ENCODE measurements around the gene SVBP. TPM values are rescaled to one million over a fixed set of nuclear protein-coding genes. Genes with fewer than 3 reads are reported as not detected.

Gene SVBP
- total and polyA plus RNA-seq, 2 donors (not counting 1 experiment from before 2014, with no cell fraction given), result 12.6 to 21.9 TPM

- Histone ChIP-seq H3K4me3 (ENCODE audit: control extremely low read depth in 1 of 5, extremely low read depth in 1 of 5, insufficient read depth in 1 of 5, low read depth in 2 of 5, low read length in 4 of 5) (no peak overlapping the region), H2AFZ (ENCODE audit: insufficient read depth, low read depth, low read length, poor library complexity, severe bottlenecking) (no peak overlapping the region), H3K27ac (ENCODE audit: low read length in 2 of 2) (no peak overlapping the region), H3K79me2 (ENCODE audit: control insufficient read depth, insufficient read depth, low read length) (peaks cover 6% of the 10 kb centered on the region), H3K4me2 (replicated peaks; ENCODE audit: low read depth, low read length, poor library complexity, severe bottlenecking) (no peak overlapping the region), H3K27me3 (replicated peaks in 1 of 4; ENCODE audit: control extremely low read depth in 1 of 4, control insufficient read depth in 3 of 4, insufficient read depth in 4 of 4, low read length in 3 of 4) (peaks cover 0 to 3% (median 0%) of the 10 kb centered on the region in 4 experiments), H3K36me3 (replicated peaks in 1 of 2; ENCODE audit: control extremely low read depth in 1 of 2, control insufficient read depth in 1 of 2, extremely low read depth in 1 of 2, insufficient read depth in 2 of 2, low read length in 1 of 2) (peaks cover 6 to 12% of the 10 kb centered on the region in 2 experiments), H4K20me1 (ENCODE audit: control insufficient read depth, insufficient read depth, low read length, poor library complexity, severe bottlenecking) (no peaks in the 10 kb centered on the region), H3K9ac (ENCODE audit: low read length) (no peak overlapping the region), H3K9me3 (ENCODE audit: control extremely low read depth in 1 of 3, control insufficient read depth in 2 of 3, insufficient read depth in 1 of 3, low read length in 2 of 3) (no peaks in the 10 kb centered on the region), H3K4me1 (ENCODE audit: control insufficient read depth in 2 of 2, insufficient read depth in 2 of 2, low read length in 2 of 2) (peaks cover 11 to 15% of the 10 kb centered on the region in 2 donors)
- DNase-seq (no peak), ATAC-seq (ENCODE audit: low read depth) (no peak)
- no peak overlapping the region for H3K4me3 Mint-ChIP-seq
- CTCF ChIA-PET, result interaction anchor here (1.1 kb wide), 1 partner anchor 130 kb away, joined by 3 read pairs; no protein-coding TSS in a partner anchor
- peaks cover 9% of the 10 kb centered on the region for H3K27me3 Mint-ChIP-seq
- no peak overlapping the region for H3K27ac Mint-ChIP-seq
- POLR2A ChIA-PET, result interaction anchor here (0.6 to 0.7 kb wide), 2 partner anchors 158 to 291 kb away, joined by 3 to 5 read pairs; no protein-coding TSS in a partner anchor
- no CpG with 5 or more reads among the region's 2 CpGs for WGBS (ENCODE audit: insufficient coverage)
- intact Hi-C loops (cut with micrococcal nuclease), result no loop called here
- H3K4me1 Mint-ChIP-seq, result peaks cover 13% of the 10 kb centered on the region
- H3K9me3 Mint-ChIP-seq (ENCODE audit: insufficient read depth), result no peaks in the 10 kb centered on the region
- TF ChIP-seq EZH2 (IDR thresholded peaks at IDR 0.05; ENCODE audit: borderline replicate concordance, insufficient read depth, low read depth, low read length, poor library complexity, severe bottlenecking), result no peak
- no peak for TF ChIP-seq CTCF (IDR thresholded peaks at IDR 0.05)
These were observed 34.1 kb downstream of the SVBP start for GRCh38 chr1:42783092-42783491.

GRCh38 chr1:42780176-42780575, 37.0 kb downstream of the SVBP start:
- Histone ChIP-seq H3K4me3 (ENCODE audit: control extremely low read depth in 1 of 5, extremely low read depth in 1 of 5, insufficient read depth in 1 of 5, low read depth in 2 of 5, low read length in 4 of 5) (no peak overlapping the region), H3K79me2 (ENCODE audit: control insufficient read depth, insufficient read depth, low read length) (peaks cover 3% of the 10 kb centered on the region), H3K27me3 (replicated peaks in 1 of 4; ENCODE audit: control extremely low read depth in 1 of 4, control insufficient read depth in 3 of 4, insufficient read depth in 4 of 4, low read length in 3 of 4) (no peaks in the 10 kb centered on the region), H3K9me3 (ENCODE audit: control extremely low read depth in 1 of 3, control insufficient read depth in 2 of 3, insufficient read depth in 1 of 3, low read length in 2 of 3) (no peaks in the 10 kb centered on the region), H3K36me3 (replicated peaks in 1 of 2; ENCODE audit: control extremely low read depth in 1 of 2, control insufficient read depth in 1 of 2, extremely low read depth in 1 of 2, insufficient read depth in 2 of 2, low read length in 1 of 2) (peaks cover 15 to 41% of the 10 kb centered on the region in 2 experiments), H3K4me1 (ENCODE audit: control insufficient read depth in 2 of 2, insufficient read depth in 2 of 2, low read length in 2 of 2) (peaks cover 6 to 7% of the 10 kb centered on the region in 2 donors), H2AFZ (ENCODE audit: insufficient read depth, low read depth, low read length, poor library complexity, severe bottlenecking) (no peak overlapping the region), H3K27ac (ENCODE audit: low read length in 2 of 2) (no peak overlapping the region), H3K4me2 (replicated peaks; ENCODE audit: low read depth, low read length, poor library complexity, severe bottlenecking) (no peak overlapping the region), H4K20me1 (ENCODE audit: control insufficient read depth, insufficient read depth, low read length, poor library complexity, severe bottlenecking) (no peaks in the 10 kb centered on the region), H3K9ac (ENCODE audit: low read length) (no peak overlapping the region)
- POLR2A ChIA-PET, result no interaction called here
- intact Hi-C loops (cut with micrococcal nuclease), result no loop called here
- TF ChIP-seq EZH2 (IDR thresholded peaks at IDR 0.05; ENCODE audit: borderline replicate concordance, insufficient read depth, low read depth, low read length, poor library complexity, severe bottlenecking) (no peak), CTCF (IDR thresholded peaks at IDR 0.05) (no peak)
- CTCF ChIA-PET, result interaction anchor here (0.9 to 4.6 kb wide), 5 partner anchors 12 to 293 kb away, joined by 3 to 93 read pairs (median 6); partner anchors contain the start of gene C1orf50
- H3K4me1 Mint-ChIP-seq, result peaks cover 5% of the 10 kb centered on the region
- DNase-seq (no peak), ATAC-seq (ENCODE audit: low read depth) (no peak)
- no peaks in the 10 kb centered on the region for H3K9me3 Mint-ChIP-seq (ENCODE audit: insufficient read depth)
- no peaks in the 10 kb centered on the region for H3K27me3 Mint-ChIP-seq
- H3K27ac Mint-ChIP-seq, result no peak overlapping the region
- WGBS (ENCODE audit: insufficient coverage), result no CpG with 5 or more reads among the region's 1 CpG
- H3K4me3 Mint-ChIP-seq, result no peak overlapping the region
